Eye (tissue), 1 donor: ENCODE data around the gene FGD3.

Experiments used
- DNase-seq: peaks from one replicate; pipeline ENCODE4 v3.0.0-alpha.2; 2015

Gene FGD3

DNA sequence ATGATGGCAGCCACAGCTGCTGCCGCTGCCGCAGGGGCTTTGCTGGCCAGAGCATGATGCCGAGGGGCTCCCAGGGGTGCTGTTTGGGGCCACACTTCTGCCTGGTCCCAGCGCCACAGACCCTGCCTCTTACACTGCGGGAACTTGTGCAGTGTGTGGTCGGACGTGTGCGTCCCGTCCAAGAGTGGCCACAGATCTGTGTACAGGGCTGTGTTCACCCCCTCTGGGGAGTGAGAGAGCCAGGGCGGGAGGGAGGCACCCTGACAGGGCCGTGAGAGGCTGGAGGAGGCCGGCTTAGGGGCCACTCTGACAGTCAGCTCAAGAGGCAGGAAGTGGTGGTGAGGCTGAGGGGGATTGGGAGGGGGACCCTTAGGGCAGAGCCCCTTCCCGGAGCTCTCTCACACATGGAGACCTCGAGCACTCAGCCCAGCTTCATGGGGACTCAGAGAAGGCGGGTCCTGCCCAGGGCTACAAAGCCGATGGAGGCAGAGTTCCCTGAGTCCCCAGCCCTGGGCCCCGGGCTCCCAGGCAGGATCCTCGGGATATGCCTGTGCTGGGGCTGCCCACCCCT lies 135.6 kb downstream of the FGD3 start:
- no peak for DNase-seq

- no peak for DNase-seq
These were observed 136.5 kb downstream of the FGD3 start for GRCh38 chr9:93083592-93084470.

- no peak for DNase-seq
These were observed 137.2 kb downstream of the FGD3 start for GRCh38 chr9:93084471-93084881.

- DNase-seq: no peak
These were observed 138.4 kb downstream of the FGD3 start for GRCh38 chr9:93085676-93086075.
